ENCODE data around the gene SIM1. TPM values are rescaled to one million over a fixed set of nuclear protein-coding genes. Genes with fewer than 3 reads are reported as not detected.

SIM1 gene
- polyA plus RNA-seq, 3 donors from 2014 or later: not detected

DNA sequence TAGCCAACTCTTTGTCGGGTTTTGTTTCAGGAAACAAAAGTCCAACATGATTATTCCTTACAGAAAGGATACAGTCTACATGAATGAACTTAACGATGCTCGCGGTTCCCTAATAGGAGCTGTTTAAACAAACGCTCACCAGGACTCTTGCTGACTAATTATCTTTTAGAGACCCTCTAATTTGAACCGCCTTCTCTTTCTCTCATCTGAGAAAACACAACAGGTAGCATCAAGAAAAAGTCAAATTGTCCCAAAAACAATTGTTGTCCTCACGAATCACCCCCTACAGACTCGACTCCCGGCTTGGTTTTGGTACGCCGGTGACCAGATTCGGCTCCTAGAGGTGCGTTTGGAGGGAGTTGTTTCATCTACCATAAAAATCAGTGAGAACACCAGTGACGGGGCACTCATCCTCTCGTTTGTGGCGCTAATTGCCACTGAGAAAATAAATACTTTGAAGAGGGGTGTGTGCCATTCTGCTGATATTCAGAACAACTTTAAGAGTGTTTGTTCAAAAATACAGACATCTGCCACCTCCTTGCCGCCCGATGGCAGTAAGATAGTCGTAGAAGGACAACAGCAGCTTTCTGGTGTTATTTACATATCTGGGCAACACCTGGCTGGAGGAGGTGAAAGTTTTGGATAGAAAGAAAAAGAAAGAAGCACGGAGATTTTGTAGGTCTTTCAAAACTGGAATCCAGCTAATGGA, 1.1 kb upstream of the SIM1 start:
- peaks cover 11 to 64% (median 20%) of the 10 kb centered on the region in 6 donors for H3K9me3 Mint-ChIP-seq
- peaks cover 0 to 9% (median 4%) of the 10 kb centered on the region in 3 donors for H3K36me3 Mint-ChIP-seq
- no peak overlapping the region for H3K27ac Mint-ChIP-seq
- peaks cover 19 to 31% of the 10 kb centered on the region in 2 donors for H3K4me1 Mint-ChIP-seq
- H3K4me3 Mint-ChIP-seq: peak overlapping the region in 2 of 5 donors; percentile 1 to 59
- no peak for DNase-seq
- peaks cover 55 to 66% (median 59%) of the 10 kb centered on the region in 3 donors for H3K27me3 Mint-ChIP-seq (ENCODE audit: low read depth in 3 of 3)

DNA sequence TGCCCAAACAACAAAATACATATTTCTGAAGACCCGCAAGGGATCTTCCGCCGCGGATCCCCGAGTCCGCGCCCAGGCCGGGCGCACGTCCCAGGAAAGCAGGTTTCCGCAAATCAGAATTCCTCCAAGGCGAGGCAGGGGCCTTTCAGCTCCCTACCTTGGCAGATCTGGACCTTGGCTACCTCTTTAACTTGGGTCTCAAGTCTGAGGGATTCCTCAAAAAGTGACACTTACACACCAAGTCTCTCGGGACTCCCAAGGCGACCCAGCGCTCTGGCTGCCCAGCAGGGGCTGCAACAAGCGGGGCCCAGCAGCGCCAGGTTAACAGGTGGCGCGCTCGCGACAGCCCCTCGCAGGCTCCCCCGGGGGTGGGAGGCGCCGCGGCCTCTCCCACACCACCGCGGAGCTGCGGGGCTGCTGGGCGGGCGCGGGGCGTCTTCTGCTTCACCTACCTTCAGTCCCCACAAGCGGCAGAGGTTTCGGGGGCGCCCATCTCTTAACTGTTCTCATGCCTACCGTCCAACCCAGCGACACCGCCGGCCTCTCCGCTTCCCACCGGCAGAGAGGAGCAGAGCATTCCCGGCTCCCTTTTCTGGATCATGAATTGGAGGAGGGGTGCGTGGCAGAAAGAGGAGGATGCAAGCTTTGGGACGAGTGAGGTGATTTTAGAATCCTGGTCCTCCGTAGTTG, 414 bp downstream of the SIM1 start:
- Mint-ChIP-seq H3K4me1 (peaks cover 19 to 31% of the 10 kb centered on the region in 2 donors), H3K36me3 (peaks cover 0 to 9% (median 4%) of the 10 kb centered on the region in 3 donors), H3K27ac (no peak overlapping the region), H3K4me3 (peak overlapping the region in 1 of 5 donors; percentile 23), H3K27me3 (ENCODE audit: low read depth in 3 of 3) (peaks cover 61 to 71% (median 66%) of the 10 kb centered on the region in 3 donors), H3K9me3 (peaks cover 17 to 78% (median 25%) of the 10 kb centered on the region in 6 donors)
- DNase-seq: no peak

DNA sequence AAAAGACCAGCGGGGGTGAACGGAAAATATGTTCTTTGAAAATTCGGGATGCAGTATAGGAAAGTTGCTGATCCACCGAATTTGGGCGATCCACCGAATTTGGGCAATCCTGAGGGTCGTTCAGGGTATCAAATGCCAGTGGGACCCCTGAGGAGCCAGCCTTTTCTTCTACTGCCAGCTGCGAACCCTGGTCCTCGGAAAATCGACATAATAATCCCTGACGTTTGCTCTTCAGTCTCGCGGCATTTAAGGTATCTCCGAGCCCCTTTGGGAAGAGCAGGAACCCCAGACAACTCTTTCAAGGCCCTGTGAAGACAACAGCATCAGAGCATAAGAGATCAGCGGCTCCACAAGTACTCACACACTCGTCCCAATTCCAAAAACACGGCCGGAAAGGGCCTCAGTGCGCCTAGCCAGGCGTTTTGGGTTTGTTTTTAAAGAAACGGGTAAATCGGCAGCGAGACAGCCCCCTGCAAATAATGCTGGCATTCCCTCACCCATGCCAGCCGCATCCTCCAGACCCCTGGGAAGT, 1.0 kb downstream of the SIM1 start:
- peaks cover 5 to 9% (median 7%) of the 10 kb centered on the region in 3 donors for H3K36me3 Mint-ChIP-seq
- peak overlapping the region in 3 of 5 donors; percentile 0 to 54 (median 24) for H3K4me3 Mint-ChIP-seq
- peaks cover 18 to 83% (median 29%) of the 10 kb centered on the region in 6 donors for H3K9me3 Mint-ChIP-seq
- DNase-seq: no peak
- no peak overlapping the region for H3K27ac Mint-ChIP-seq
- H3K27me3 Mint-ChIP-seq (ENCODE audit: low read depth in 3 of 3): peaks cover 63 to 77% (median 66%) of the 10 kb centered on the region in 3 donors
- H3K4me1 Mint-ChIP-seq: peaks cover 19 to 31% of the 10 kb centered on the region in 2 donors

DNA sequence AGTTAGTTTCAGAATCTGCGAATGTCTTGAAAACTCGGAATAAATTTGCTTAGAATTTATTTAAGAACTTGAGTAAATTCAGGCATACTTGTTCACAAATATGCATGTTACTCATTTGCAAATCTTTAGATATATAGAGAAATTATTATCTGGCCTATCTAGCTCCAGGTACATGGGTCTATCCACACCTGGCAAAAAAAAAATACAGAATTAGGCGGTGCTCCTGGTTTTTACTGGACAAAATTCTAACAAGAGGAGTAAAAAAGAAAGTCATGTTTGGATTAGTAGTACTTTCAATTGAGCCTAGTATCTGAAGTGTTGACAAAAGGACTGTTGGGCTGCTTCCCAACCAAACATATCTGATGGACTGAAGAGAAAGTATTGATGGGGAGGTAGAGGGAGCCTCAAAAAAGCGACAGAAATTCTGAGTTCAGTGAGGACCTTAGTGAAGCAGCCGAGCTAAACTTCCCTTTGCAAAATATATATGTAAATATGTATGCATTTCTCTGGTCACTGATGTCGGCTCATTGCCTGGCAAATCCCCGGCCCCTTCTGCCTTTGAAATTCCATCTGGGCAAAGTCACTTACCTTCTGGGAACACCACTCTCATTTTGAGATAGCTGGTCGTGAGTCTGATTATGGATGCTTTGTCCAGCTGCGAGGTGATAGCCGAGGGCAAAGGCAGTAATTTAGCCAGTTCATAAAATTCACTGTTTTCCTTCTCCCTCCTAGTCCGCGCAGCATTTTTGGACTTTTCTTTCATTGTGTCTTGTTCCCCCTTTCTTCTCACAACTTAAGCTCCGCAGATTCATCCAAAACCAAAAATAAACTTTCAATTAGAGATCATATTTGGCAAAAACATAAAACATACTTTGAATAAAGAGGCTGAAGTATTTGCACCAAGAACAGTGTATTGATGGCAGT, 1.8 kb downstream of the SIM1 start:
- no peak for DNase-seq
- peaks cover 5 to 9% (median 7%) of the 10 kb centered on the region in 3 donors for H3K36me3 Mint-ChIP-seq

DNA sequence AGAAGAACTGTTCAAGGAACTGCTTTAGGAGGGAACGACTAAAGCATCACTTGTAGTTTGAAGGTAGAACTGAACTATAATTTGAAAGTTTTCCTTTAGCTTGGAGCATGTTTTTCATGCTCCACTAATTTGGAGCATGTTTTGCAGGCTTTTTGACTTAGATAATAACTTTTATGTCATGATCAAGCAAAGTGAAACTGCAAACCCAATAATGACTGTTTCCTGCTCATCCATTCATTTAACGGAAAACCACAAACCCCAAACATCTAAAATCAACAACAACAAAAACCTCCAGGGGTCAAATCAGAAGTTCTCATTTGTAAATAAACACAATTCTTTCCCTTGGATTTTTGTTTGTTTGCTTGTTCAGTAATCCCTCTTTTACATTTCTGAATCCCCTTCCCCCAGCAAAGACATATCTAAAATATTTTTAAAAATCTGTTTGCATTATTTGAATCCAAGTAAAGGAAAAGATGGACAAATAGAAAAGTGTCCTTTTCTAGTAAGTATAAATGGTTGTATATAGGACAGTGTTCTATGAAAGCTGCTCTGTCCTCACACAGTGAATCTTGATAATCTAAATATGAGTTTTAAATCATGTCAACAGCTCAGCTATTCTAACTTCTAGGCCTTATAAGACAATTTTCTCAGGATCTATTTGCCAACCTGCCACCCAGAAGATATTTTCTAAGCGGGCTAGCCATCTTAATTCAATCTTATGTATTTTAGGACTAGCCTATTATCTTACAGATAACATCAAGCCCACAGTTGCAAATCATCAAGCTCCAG, 2.6 kb downstream of the SIM1 start:
- Mint-ChIP-seq H3K36me3 (peaks cover 5 to 9% (median 7%) of the 10 kb centered on the region in 3 donors), H3K9me3 (peaks cover 18 to 70% (median 26%) of the 10 kb centered on the region in 6 donors), H3K27me3 (ENCODE audit: low read depth in 3 of 3) (peaks cover 58 to 72% (median 59%) of the 10 kb centered on the region in 3 donors), H3K4me3 (peak overlapping the region in 3 of 5 donors; percentile 12 to 39 (median 28)), H3K4me1 (peaks cover 18 to 26% of the 10 kb centered on the region in 2 donors), H3K27ac (no peak overlapping the region)
- no peak for DNase-seq

More for the DNA sequence above, 1.8 kb downstream of the SIM1 start:
- no peak overlapping the region for H3K27ac Mint-ChIP-seq
- H3K4me1 Mint-ChIP-seq: peaks cover 19 to 29% of the 10 kb centered on the region in 2 donors
- peaks cover 65 to 76% (median 66%) of the 10 kb centered on the region in 3 donors for H3K27me3 Mint-ChIP-seq (ENCODE audit: low read depth in 3 of 3)
- peaks cover 17 to 77% (median 27%) of the 10 kb centered on the region in 6 donors for H3K9me3 Mint-ChIP-seq
- peak overlapping the region in 2 of 5 donors; percentile 0 to 54 for H3K4me3 Mint-ChIP-seq

DNA sequence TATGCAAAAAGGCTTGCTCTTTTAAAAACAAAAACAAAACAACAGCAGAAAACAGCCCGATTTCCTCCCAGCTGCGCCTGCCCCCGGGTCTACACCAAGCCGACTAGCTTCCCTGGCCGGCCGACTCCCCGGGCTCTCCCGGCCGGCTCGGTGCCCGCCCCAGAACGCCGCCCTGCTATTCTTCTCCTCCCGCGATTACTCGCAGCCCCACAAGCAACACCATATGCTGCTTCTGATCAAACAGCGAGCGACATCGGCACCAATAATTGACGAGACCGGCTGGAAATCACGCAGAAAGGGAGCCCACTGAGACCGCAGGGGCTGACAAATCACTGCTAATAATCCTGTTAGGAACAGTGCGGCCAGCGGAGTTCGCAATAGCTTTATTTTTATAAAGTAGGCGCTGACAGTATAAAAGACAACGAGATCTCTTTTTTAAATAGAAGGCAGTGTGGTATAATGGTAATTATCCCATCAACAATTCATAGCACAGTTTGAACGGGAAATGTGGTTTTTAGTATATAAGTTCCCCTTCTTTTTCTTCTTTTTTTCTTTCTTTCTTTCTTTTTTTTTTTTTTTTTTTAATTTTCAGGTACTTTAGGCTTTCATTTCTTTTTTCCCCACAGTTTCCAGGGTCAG, 3.3 kb downstream of the SIM1 start:
- no peak overlapping the region for H3K27ac Mint-ChIP-seq

DNA sequence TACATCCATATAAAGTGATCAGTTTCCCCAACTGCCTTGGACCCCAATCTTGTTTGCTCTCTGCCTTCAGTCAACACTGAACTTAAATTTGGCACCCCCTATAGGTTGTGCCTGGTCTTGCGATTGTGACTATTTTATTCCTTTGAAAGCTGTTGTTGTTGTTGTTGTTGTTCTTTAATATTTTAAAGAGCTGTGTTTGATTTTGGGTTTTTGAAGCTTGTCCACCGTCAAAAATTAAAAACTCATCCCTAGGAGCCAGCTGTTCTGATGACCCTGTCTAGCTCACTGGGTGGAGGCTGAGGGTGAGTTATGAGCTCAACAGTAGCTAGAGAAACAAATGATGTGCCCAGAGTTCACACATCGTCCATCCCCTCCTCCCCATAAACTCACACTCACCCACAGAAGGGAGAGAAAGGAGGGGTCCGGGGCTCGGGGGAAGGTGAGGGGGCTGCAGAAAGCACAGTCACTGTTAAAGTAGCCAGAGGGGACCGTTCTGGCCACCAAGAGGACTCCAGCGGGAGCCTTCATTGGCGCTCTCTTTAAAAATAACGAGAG, 4.0 kb downstream of the SIM1 start:
- H3K27me3 Mint-ChIP-seq (ENCODE audit: low read depth in 3 of 3): peaks cover 53 to 72% (median 58%) of the 10 kb centered on the region in 3 donors
- peak overlapping the region in 1 of 5 donors; percentile 13 for H3K4me3 Mint-ChIP-seq
- H3K36me3 Mint-ChIP-seq: peaks cover 7 to 9% (median 8%) of the 10 kb centered on the region in 3 donors
- peaks cover 23 to 67% (median 29%) of the 10 kb centered on the region in 6 donors for H3K9me3 Mint-ChIP-seq
- H3K4me1 Mint-ChIP-seq: peaks cover 15 to 18% of the 10 kb centered on the region in 2 donors
- no peak overlapping the region for H3K27ac Mint-ChIP-seq
- DNase-seq: no peak

More for the DNA sequence above, 3.3 kb downstream of the SIM1 start:
- Mint-ChIP-seq H3K36me3 (peaks cover 7 to 9% (median 8%) of the 10 kb centered on the region in 3 donors), H3K4me3 (peak overlapping the region in 3 of 5 donors; percentile 12 to 39 (median 28)), H3K9me3 (peaks cover 22 to 68% (median 29%) of the 10 kb centered on the region in 6 donors), H3K27me3 (ENCODE audit: low read depth in 3 of 3) (peaks cover 55 to 70% (median 58%) of the 10 kb centered on the region in 3 donors), H3K4me1 (peaks cover 15 to 23% of the 10 kb centered on the region in 2 donors)
- no peak for DNase-seq

DNA sequence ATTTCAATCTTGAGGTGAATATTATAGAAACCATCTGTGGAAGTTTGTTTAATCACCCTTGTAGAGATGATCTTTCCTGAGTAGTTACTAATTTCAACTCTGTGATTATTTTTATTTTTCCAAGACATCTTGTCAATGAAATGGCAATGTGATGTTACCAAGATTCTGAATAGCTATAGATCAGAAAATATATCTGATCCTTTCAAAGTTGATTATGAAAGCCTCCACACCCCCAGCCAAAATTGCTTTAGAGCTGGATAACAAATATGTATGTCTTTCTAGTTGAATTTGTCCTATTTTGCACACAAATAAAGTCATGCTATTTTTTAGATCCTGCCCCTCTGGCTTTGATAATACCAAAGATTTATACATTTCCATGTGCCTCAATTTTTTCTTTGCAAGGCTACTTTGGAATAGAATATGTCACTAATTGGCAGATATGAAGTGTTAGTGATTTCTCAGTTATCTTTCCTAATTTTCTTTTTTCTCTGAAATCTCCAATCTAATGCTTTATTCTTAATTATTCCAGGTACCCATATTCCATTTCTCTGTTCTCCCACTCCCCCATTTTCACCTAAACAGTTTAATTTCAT, 5.0 kb downstream of the SIM1 start:
- Mint-ChIP-seq H3K9me3 (peaks cover 21 to 71% (median 33%) of the 10 kb centered on the region in 6 donors), H3K4me3 (no peak overlapping the region), H3K27ac (no peak overlapping the region), H3K4me1 (peaks cover 13 to 18% of the 10 kb centered on the region in 2 donors), H3K27me3 (ENCODE audit: low read depth in 3 of 3) (peaks cover 48 to 72% (median 65%) of the 10 kb centered on the region in 3 donors), H3K36me3 (peaks cover 7 to 9% (median 8%) of the 10 kb centered on the region in 3 donors)
- no peak for DNase-seq

DNA sequence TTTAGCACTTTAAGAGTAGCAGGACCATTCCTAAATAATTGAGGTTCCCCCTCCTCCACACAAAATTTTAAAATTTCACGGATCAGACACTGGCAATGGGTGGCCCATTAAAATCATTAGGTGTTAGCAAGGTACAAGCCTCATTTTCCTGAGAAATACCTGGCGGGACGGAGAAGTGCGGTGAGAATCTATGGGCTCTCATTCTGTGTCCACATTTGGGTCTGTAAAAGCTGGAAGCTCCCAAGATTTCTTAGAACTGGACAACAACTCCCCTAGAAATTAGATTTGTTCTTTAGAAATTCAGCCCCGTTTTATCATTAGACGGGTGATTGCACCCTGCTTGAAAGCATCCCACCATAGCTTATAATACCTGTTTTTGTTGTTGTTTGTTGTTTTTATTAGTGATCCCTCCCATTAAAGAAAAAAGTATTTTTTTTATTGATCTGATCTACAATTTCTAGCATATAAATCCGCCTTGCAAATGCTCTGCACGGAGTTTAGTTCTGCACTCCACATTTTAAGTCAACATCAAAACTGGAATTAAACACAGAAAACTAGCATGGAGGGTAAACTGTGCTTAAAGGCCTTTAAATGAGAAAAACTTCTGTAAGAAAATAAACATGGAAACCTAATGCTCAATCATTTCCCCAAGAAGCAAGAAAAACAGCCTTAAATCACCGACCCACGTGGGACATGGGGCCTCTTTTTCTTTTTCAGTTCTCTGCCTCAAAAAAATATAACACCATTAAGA, 5.7 kb downstream of the SIM1 start:
- peaks cover 26 to 78% (median 36%) of the 10 kb centered on the region in 6 donors for H3K9me3 Mint-ChIP-seq
- H3K27me3 Mint-ChIP-seq (ENCODE audit: low read depth in 3 of 3): peaks cover 46 to 74% (median 70%) of the 10 kb centered on the region in 3 donors
- H3K36me3 Mint-ChIP-seq: peaks cover 7 to 9% (median 8%) of the 10 kb centered on the region in 3 donors
- H3K27ac Mint-ChIP-seq: no peak overlapping the region
- peaks cover 13 to 18% of the 10 kb centered on the region in 2 donors for H3K4me1 Mint-ChIP-seq
- no peak for DNase-seq
- peak overlapping the region in 1 of 5 donors; percentile 44 for H3K4me3 Mint-ChIP-seq

DNA sequence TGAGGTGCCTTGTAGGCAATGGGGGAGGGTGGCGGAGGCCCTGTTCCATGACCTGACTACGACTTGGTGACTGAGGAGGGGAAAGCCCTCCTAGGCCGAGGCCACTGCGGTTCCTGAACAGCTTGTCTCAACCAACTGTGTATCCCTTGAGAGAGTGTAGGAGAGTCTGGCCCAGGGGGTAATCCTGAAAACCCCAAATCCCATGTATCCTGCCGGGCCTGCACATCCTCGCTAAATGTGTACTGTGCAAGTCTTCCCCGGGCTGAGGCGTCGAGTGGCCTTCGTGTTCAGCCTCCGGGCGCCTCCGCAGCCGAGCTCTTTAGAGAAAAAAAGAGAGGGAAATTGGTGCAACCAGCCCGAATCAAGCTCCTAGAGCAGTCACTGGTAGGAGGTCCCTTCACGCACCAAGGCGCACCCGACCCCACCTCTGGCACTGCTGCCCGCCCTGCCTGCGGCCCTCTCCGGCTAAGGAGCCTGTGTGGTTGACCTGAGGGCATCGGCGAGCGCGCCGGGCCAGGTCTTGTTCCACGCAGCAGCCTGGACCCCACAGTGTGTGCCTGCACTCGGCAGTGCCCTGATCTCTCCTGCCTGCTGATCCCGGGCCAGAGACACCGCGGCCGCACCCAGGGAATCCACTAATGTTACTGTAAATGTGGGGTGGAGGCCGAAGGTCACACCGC, 7.3 kb downstream of the SIM1 start:
- no peak overlapping the region for H3K4me3 Mint-ChIP-seq
- peaks cover 10 to 14% of the 10 kb centered on the region in 2 donors for H3K4me1 Mint-ChIP-seq
- H3K36me3 Mint-ChIP-seq: peaks cover 3 to 8% (median 5%) of the 10 kb centered on the region in 3 donors
- DNase-seq: no peak
- H3K27ac Mint-ChIP-seq: no peak overlapping the region
- H3K9me3 Mint-ChIP-seq: peaks cover 22 to 64% (median 30%) of the 10 kb centered on the region in 6 donors
- peaks cover 39 to 68% (median 66%) of the 10 kb centered on the region in 3 donors for H3K27me3 Mint-ChIP-seq (ENCODE audit: low read depth in 3 of 3)
